H1 (cell line): ENCODE data around the gene VENTX.

Experiments used
- EP300 ChIP-seq, 2 experiments: IDR thresholded peaks; 1 replicate in 1 of 2; 2 replicates in 1 of 2; pipeline ENCODE4 v1.6.1; 2011 to 2012; ENCODE audit warnings: low read depth in 2 of 2, low read length in 2 of 2, mild to moderate bottlenecking in 2 of 2, borderline replicate concordance in 1 of 2, inconsistent platforms in 1 of 2, moderate library complexity in 1 of 2
- JUN ChIP-seq: IDR thresholded peaks from 2 replicates; pipeline ENCODE4 v1.6.1; 2011; ENCODE audit warnings: low read depth, mild to moderate bottlenecking, improper control_type of control experiment, low read length
- POLR2AphosphoS5 ChIP-seq: IDR thresholded peaks from 2 replicates; pipeline ENCODE4 v1.6.1; 2011; ENCODE audit warnings: low read depth, low read length
- SIN3A ChIP-seq, 2 experiments: IDR thresholded peaks in 1 of 2; conservative IDR thresholded peaks in 1 of 2; 2 replicates each; pipeline ENCODE4 v1.6.1; 2011 to 2012; ENCODE audit warnings: low read length in 2 of 2, improper control_type of control experiment in 1 of 2, low read depth in 1 of 2, mild to moderate bottlenecking in 1 of 2
- SP2 ChIP-seq: IDR thresholded peaks from 2 replicates; pipeline ENCODE4 v1.6.1; 2012; ENCODE audit warnings: mild to moderate bottlenecking, low read length, inconsistent platforms
- TF ChIP-seq, protein P1 (sequence below), 3 experiments: IDR thresholded peaks; 1 replicate in 2 of 3; 2 replicates in 1 of 3; pipeline versions ENCODE4 v1.5.1 to v1.6.1; 2011; ENCODE audit warnings: low read length in 3 of 3, mild to moderate bottlenecking in 3 of 3, inconsistent platforms in 2 of 3, low read depth in 1 of 3, moderate library complexity in 1 of 3; ENCODE audit not compliant: insufficient read depth in 1 of 3; ENCODE audit errors: control extremely low read depth in 1 of 3

DNA sequence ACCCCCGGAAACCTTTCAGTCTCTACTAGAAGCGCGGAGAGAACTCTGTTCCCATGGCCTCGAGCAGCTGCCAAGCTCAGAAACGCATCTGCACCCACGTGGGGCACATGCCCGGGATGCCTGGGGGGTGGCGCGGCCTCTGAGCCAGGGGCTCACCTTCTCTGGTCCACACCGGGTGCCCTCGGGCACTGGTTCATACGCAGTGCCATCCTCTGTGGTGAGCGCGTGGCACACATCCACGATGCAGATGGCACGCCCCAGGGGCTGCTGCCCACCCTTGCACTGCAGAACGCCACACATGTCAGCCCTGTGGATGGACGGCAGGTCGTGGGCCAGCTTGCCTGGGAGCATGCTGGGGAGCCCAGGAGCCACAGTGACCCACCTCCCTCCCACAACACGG is 32.5 kb downstream of the VENTX start:
- TF ChIP-seq SP2 (no peak), POLR2AphosphoS5 (no peak), EP300 (IDR thresholded peaks at IDR 0.05; ENCODE audit: borderline replicate concordance in 1 of 2, low read depth in 2 of 2, low read length in 2 of 2) (no peak), SIN3A (conservative IDR thresholded peaks at IDR 0.05 in 1 of 2, IDR thresholded peaks at IDR 0.05 in 1 of 2; ENCODE audit: low read depth in 1 of 2, low read length in 2 of 2) (no peak), JUN (no peak)
- TF ChIP-seq, protein P1, sequence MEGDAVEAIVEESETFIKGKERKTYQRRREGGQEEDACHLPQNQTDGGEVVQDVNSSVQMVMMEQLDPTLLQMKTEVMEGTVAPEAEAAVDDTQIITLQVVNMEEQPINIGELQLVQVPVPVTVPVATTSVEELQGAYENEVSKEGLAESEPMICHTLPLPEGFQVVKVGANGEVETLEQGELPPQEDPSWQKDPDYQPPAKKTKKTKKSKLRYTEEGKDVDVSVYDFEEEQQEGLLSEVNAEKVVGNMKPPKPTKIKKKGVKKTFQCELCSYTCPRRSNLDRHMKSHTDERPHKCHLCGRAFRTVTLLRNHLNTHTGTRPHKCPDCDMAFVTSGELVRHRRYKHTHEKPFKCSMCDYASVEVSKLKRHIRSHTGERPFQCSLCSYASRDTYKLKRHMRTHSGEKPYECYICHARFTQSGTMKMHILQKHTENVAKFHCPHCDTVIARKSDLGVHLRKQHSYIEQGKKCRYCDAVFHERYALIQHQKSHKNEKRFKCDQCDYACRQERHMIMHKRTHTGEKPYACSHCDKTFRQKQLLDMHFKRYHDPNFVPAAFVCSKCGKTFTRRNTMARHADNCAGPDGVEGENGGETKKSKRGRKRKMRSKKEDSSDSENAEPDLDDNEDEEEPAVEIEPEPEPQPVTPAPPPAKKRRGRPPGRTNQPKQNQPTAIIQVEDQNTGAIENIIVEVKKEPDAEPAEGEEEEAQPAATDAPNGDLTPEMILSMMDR (IDR thresholded peaks at IDR 0.05; ENCODE audit: control extremely low read depth in 1 of 3, insufficient read depth in 1 of 3, low read depth in 1 of 3, low read length in 3 of 3), result no peak
